PC-3 (cell line): ENCODE results near the gene MAP7D1. TPM values are rescaled to one million over a fixed set of nuclear protein-coding genes. Genes with fewer than 3 reads are reported as not detected.
"Not testable (repeated sequence)": the region's sequence is repeated elsewhere in the genome, so short reads cannot be mapped to it uniquely, and the experiment has no call there.

ENCODE experiments used
- ATAC-seq: fragments of 200-7000 bp; cut with Tn5 transposase; 2 replicates; pipeline ENCODE4 v1.9.1; 2020; ENCODE audit warnings: mild to moderate bottlenecking, moderate library complexity
- BruUV-seq: library from RNA; stranded (reverse); fragments of 400-500 nt; replicated peaks from 2 replicates; lab custom pipeline; 2021; lab: Mats Ljungman, UMichigan
- CTCF ChIA-PET: fragments of 300-600 bp; sonication (Branson Sonifier 250); formaldehyde crosslinking; loops from one replicate; lab custom pipeline; 2022; ENCODE audit warnings: antibody characterized with exemption; lab: Charles Lee
- POLR2A ChIA-PET: fragments of 300-600 bp; sonication (Branson Sonifier 250); formaldehyde crosslinking; loops from one replicate; lab custom pipeline; 2022; ENCODE audit warnings: antibody characterized with exemption; ENCODE audit not compliant: unreplicated experiment; lab: Charles Lee
- DNase-seq: peaks from one replicate; pipeline ENCODE4 v3.0.0-alpha.2; 2015
- H2AFZ ChIP-seq: fragments of 300-600 bp; sonication (generic); 2 replicates; pipeline ENCODE4 v1.6.0; 2016; ENCODE audit warnings: antibody characterized with exemption, low read length
- H3F3A ChIP-seq: fragments of 300-600 bp; sonication (generic); one replicate; pipeline ENCODE4 v1.6.0; 2017; ENCODE audit warnings: antibody characterized with exemption, low read length, control low read depth, mild to moderate bottlenecking; ENCODE audit not compliant: unreplicated experiment
- H3K27ac ChIP-seq: fragments of 300-600 bp; sonication (generic); 2 replicates; pipeline ENCODE4 v1.5.1; 2016; ENCODE audit warnings: mild to moderate bottlenecking, low read length
- H3K27me3 ChIP-seq: fragments of 300-600 bp; sonication (generic); 2 replicates; pipeline ENCODE4 v1.6.1; 2016; ENCODE audit warnings: low read length, mixed read lengths
- H3K36me3 ChIP-seq: fragments of 300-600 bp; sonication (generic); 2 replicates; pipeline ENCODE4 v1.6.1; 2016; ENCODE audit warnings: low read depth, mixed run types, low read length, mixed read lengths
- H3K4me1 ChIP-seq: fragments of 300-600 bp; sonication (generic); 2 replicates; pipeline ENCODE4 v1.5.1; 2016; ENCODE audit warnings: low read length; ENCODE audit not compliant: insufficient read depth
- H3K4me2 ChIP-seq: fragments of 300-600 bp; sonication (generic); 2 replicates; pipeline ENCODE4 v1.6.0; 2016; ENCODE audit warnings: low read length
- H3K4me3 ChIP-seq: fragments of 300-600 bp; sonication (generic); 2 replicates; pipeline ENCODE4 v1.5.1; 2016; ENCODE audit warnings: mild to moderate bottlenecking, low read length, mixed read lengths
- H3K79me2 ChIP-seq: fragments of 300-600 bp; sonication (generic); 2 replicates; pipeline ENCODE4 v1.6.1; 2017; ENCODE audit warnings: low read length, mixed read lengths
- H3K9ac ChIP-seq: fragments of 300-600 bp; sonication (generic); 2 replicates; pipeline ENCODE4 v1.6.0; 2016; ENCODE audit warnings: mild to moderate bottlenecking, low read length
- H3K9me2 ChIP-seq: fragments of 300-600 bp; sonication (generic); replicated peaks from 2 replicates; pipeline ENCODE4 v1.6.1; 2016; ENCODE audit warnings: mixed run types, low read length, mixed read lengths
- H3K9me3 ChIP-seq: fragments of 300-600 bp; sonication (generic); 2 replicates; pipeline ENCODE4 v1.6.1; 2016; ENCODE audit warnings: low read length, mixed read lengths
- H4K20me1 ChIP-seq: fragments of 300-600 bp; sonication (generic); 2 replicates; pipeline ENCODE4 v1.6.1; 2016; ENCODE audit warnings: low read length, mixed read lengths
- EZH2 ChIP-seq: fragments of 300-600 bp; sonication (generic); IDR thresholded peaks from one replicate; pipeline ENCODE4 v1.6.1; 2017; ENCODE audit warnings: antibody characterized with exemption, mild to moderate bottlenecking, low read length; ENCODE audit not compliant: unreplicated experiment
- EZH2phosphoT487 ChIP-seq: fragments of 300-600 bp; sonication (generic); IDR thresholded peaks from 2 replicates; pipeline ENCODE4 v1.6.1; 2018; ENCODE audit warnings: mild to moderate bottlenecking, antibody characterized with exemption, low read length, borderline replicate concordance
- intact Hi-C: fragments of 100-400 bp; cut with micrococcal nuclease; formaldehyde crosslinking; loops from 2 replicates; pipeline ENCODE4 v1.9.0; 2023
- total RNA-seq: library from RNA; depleted of rRNA; stranded (reverse); fragments of >200 nt; gene quantifications from 2 replicates; pipeline ENCODE4 v1.2.3, GENCODE V29; 2014
- TF ChIP-seq, protein P1 (sequence below): fragments of 300-600 bp; sonication (generic); conservative IDR thresholded peaks from 2 replicates; pipeline ENCODE4 v1.5.1; 2017; ENCODE audit warnings: antibody characterized with exemption, low read depth, mild to moderate bottlenecking, low read length

The MAP7D1 gene
- total RNA-seq, 1 experiment from 2014 or later = 113 TPM

- DNase-seq (peak; percentile 82), ATAC-seq (peak; percentile 71)
- peaks cover 54% of the 10 kb centered on the region for H3K79me2 ChIP-seq
- POLR2A ChIA-PET = interaction anchor here (0.6 to 0.7 kb wide), 3 partner anchors 13 to 76 kb away, joined by 4 to 6 read pairs (median 5); no protein-coding TSS in a partner anchor
- TF ChIP-seq, protein P1, sequence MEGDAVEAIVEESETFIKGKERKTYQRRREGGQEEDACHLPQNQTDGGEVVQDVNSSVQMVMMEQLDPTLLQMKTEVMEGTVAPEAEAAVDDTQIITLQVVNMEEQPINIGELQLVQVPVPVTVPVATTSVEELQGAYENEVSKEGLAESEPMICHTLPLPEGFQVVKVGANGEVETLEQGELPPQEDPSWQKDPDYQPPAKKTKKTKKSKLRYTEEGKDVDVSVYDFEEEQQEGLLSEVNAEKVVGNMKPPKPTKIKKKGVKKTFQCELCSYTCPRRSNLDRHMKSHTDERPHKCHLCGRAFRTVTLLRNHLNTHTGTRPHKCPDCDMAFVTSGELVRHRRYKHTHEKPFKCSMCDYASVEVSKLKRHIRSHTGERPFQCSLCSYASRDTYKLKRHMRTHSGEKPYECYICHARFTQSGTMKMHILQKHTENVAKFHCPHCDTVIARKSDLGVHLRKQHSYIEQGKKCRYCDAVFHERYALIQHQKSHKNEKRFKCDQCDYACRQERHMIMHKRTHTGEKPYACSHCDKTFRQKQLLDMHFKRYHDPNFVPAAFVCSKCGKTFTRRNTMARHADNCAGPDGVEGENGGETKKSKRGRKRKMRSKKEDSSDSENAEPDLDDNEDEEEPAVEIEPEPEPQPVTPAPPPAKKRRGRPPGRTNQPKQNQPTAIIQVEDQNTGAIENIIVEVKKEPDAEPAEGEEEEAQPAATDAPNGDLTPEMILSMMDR = peak; percentile 56
- no peak for TF ChIP-seq EZH2phosphoT487
- TF ChIP-seq EZH2 = no peak
- BruUV-seq = TSS peak; percentile 56
- no peaks in the 10 kb centered on the region for H3F3A ChIP-seq
- no peaks in the 10 kb centered on the region for H3K9me2 ChIP-seq
- H3K4me2 ChIP-seq = peak overlapping the region; percentile 100
- H3K4me1 ChIP-seq = peaks cover 15% of the 10 kb centered on the region
- peak overlapping the region; percentile 81 for H2AFZ ChIP-seq
- H3K27me3 ChIP-seq = no peaks in the 10 kb centered on the region
- H3K9ac ChIP-seq = peak overlapping the region; percentile 98
- H3K36me3 ChIP-seq = peaks cover 9% of the 10 kb centered on the region; the same call in 1 of the 2 replicates
- intact Hi-C loops = loop anchor here (1.0 to 2.0 kb wide), 4 partner anchors 34 to 76 kb away; partner anchors contain the start of gene TRAPPC3
- CTCF ChIA-PET = interaction anchor here (1.3 to 2.3 kb wide), 3 partner anchors 61 to 76 kb away, joined by 3 to 9 read pairs (median 5); no protein-coding TSS in a partner anchor
- H3K9me3 ChIP-seq = no peaks in the 10 kb centered on the region
- H3K27ac ChIP-seq = peak overlapping the region; percentile 93
- H4K20me1 ChIP-seq = peaks cover 32% of the 10 kb centered on the region
- H3K4me3 ChIP-seq = peak overlapping the region; percentile 100
Observed at GRCh38 chr1:36224537-36225282, 68.8 kb downstream of the MAP7D1 start.

GRCh38 chr1:36225283-36225899, 69.4 kb downstream of the MAP7D1 start:
- DNase-seq (no peak), ATAC-seq (no peak)
- Histone ChIP-seq H3K27me3 (no peaks in the 10 kb centered on the region), H3K9me3 (no peaks in the 10 kb centered on the region), H3K79me2 (peaks cover 61% of the 10 kb centered on the region), H3K9me2 (no peaks in the 10 kb centered on the region), H4K20me1 (peaks cover 33% of the 10 kb centered on the region), H2AFZ (no peak overlapping the region), H3K36me3 (peaks cover 10% of the 10 kb centered on the region; the same call in 1 of the 2 replicates), H3K4me3 (peak overlapping the region; percentile 100), H3K4me1 (peaks cover 15% of the 10 kb centered on the region), H3K4me2 (peak overlapping the region; percentile 100), H3F3A (no peaks in the 10 kb centered on the region), H3K27ac (peak overlapping the region; percentile 93), H3K9ac (peak overlapping the region; percentile 98)
- ChIA-PET CTCF (interaction anchor here (2.3 kb wide), 1 partner anchor 60 kb away, joined by 9 read pairs; no protein-coding TSS in a partner anchor), POLR2A (no interaction called here)
- intact Hi-C loops = loop anchor here (2.0 kb wide), 3 partner anchors 33 to 75 kb away; no protein-coding TSS in a partner anchor
- no TSS peak for BruUV-seq
- TF ChIP-seq, protein P1 = no peak
- no peak for TF ChIP-seq EZH2phosphoT487
- no peak for TF ChIP-seq EZH2

DNA sequence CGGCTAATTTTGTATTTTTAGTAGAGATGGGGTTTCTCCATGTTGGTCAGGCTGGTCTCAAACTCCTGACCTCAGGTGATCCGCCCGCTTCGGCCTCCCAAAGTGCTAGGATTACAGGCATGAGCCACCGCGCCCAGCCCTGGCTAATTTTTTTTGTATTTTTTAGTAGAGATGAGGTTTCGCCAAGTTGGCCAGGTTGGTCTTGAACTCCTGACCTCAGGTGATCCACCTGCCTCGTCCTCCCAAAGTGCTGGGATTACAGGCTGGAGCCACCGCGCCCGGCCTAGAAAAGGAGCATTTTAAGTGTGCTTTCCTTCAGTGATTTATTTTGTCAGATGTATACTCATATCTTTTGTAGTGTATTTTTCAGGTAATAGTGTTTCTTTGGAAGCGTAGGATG, 74.3 kb downstream of the MAP7D1 start:
- ATAC-seq, H3K27me3 ChIP-seq, H3K4me3 ChIP-seq, POLR2A ChIA-PET, H2AFZ ChIP-seq, H3K27ac ChIP-seq, DNase-seq, H3K9me2 ChIP-seq, intact Hi-C loops, H3K4me2 ChIP-seq, H3K9me3 ChIP-seq, CTCF ChIA-PET, H3K9ac ChIP-seq, H3F3A ChIP-seq, BruUV-seq: not testable (repeated sequence)
- peaks cover 61% of the 10 kb centered on the region for H4K20me1 ChIP-seq
- H3K36me3 ChIP-seq = peaks cover 36% of the 10 kb centered on the region; the same call in 1 of the 2 replicates
- peaks cover 100% of the 10 kb centered on the region for H3K79me2 ChIP-seq
- H3K4me1 ChIP-seq = peaks cover 12% of the 10 kb centered on the region
